Vagina (tissue), 2 donors: ENCODE results near the gene BUB3. TPM values are rescaled to one million over a fixed set of nuclear protein-coding genes. Genes with fewer than 3 reads are reported as not detected.
"Not testable (repeated sequence)": the region's sequence is repeated elsewhere in the genome, so short reads cannot be mapped to it uniquely, and the experiment has no call there.

Experiments used
- DNase-seq, 2 donors: peaks; one replicate each; pipeline ENCODE4 v3.0.0-alpha.2; 2017; ENCODE audit errors: extremely low spot score in 2 of 2
- H3K27ac ChIP-seq: fragments of 200-600 bp; sonication (generic); one replicate; pipeline ENCODE4 v1.5.1; 2019
- H3K27me3 ChIP-seq: fragments of 200-600 bp; sonication (generic); one replicate; pipeline ENCODE4 v1.5.1; 2019
- H3K36me3 ChIP-seq, 2 donors: fragments of 200-600 bp; sonication (generic); one replicate each; pipeline ENCODE4 v1.5.1; 2017 to 2019
- H3K4me1 ChIP-seq: fragments of 200-600 bp; sonication (generic); one replicate; pipeline ENCODE4 v1.5.1; 2019
- H3K4me3 ChIP-seq, 2 donors: fragments of 200-600 bp; sonication (generic); 1 replicate in 1 of 2; 2 replicates in 1 of 2; pipeline ENCODE4 v1.5.1; 2016 to 2019
- H3K9me3 ChIP-seq: fragments of 200-600 bp; sonication (generic); one replicate; pipeline ENCODE4 v1.5.1; 2019
- CTCF ChIP-seq, 3 experiments: fragments of 450-650 bp in 2 of 3; fragments of 200-600 bp in 1 of 3; sonication (generic) in 1 of 3; IDR thresholded peaks; one replicate each; pipeline ENCODE4 v1.5.1; 2017 to 2019; ENCODE audit warnings: antibody characterized with exemption in 3 of 3, mild to moderate bottlenecking in 2 of 3, moderate library complexity in 2 of 3
- POLR2A ChIP-seq, 2 donors: fragments of 450-650 bp; IDR thresholded peaks; one replicate each; pipeline ENCODE4 v1.6.1; 2017; ENCODE audit warnings: antibody characterized with exemption in 2 of 2, mild to moderate bottlenecking in 2 of 2, moderate library complexity in 2 of 2
- POLR2AphosphoS5 ChIP-seq, 2 donors: sonication (generic); formaldehyde crosslinking; IDR thresholded peaks; one replicate each; pipeline ENCODE4 v1.9.0; 2017; ENCODE audit warnings: antibody characterized with exemption in 2 of 2, mild to moderate bottlenecking in 2 of 2, low read depth in 1 of 2; ENCODE audit not compliant: insufficient read depth in 1 of 2
- intact Hi-C: fragments of 100-400 bp; cut with DNase I; formaldehyde crosslinking; loops from one replicate; pipeline ENCODE4 v1.15.1; 2023
- total RNA-seq: library from RNA; depleted of rRNA; stranded (reverse); fragments of >200 nt; gene quantifications from one replicate; pipeline ENCODE4 v1.2.3, GENCODE V29; 2016

BUB3 gene
- total RNA-seq, 1 donor from 2014 or later = 128 TPM

DNA sequence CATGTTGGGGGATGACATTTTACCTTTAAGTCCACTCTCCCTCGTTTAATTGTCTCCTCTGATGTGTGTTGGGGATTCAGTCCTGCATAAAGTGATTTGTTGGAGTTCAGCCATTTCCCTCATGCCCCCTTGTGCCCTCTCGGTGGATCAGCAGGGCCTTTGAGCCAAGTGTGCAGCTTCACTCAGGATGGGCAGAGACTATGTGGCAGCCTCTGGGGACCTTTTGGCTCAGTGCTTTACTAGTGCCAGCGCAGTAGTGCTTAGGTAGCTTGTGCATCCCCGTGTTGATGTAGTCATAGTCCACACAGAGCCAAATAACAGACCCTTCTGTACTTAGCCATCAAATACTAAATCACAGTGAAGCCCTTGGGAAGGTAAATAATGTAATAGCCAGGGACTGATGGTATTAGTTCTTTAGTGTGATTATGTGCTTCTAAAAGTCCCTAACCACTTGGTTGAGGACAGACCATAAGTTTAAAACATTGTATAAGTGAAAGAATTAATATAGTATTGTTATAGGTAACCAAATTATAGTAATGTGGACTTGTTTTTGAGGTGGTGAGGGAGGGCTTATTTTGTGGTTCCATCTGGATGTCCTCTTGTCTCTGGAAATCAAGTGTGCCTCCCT lies 11.4 kb downstream of the BUB3 start:
- no peaks in the 10 kb centered on the region for H3K4me1 ChIP-seq
- intact Hi-C loops = no loop called here
- H3K4me3 ChIP-seq = no peak overlapping the region
- peaks cover 0 to 59% of the 10 kb centered on the region in 2 donors for H3K36me3 ChIP-seq
- H3K9me3 ChIP-seq = no peaks in the 10 kb centered on the region
- TF ChIP-seq POLR2A (IDR thresholded peaks at IDR 0.05) (no peak), POLR2AphosphoS5 (IDR thresholded peaks at IDR 0.05; ENCODE audit: insufficient read depth in 1 of 2, low read depth in 1 of 2) (no peak)
- no peak for DNase-seq
- H3K27me3 ChIP-seq = no peaks in the 10 kb centered on the region
- H3K27ac ChIP-seq = no peak overlapping the region

GRCh38 chr10:123166618-123167017 lies 12.4 kb downstream of the BUB3 start:
- Histone ChIP-seq H3K9me3 (no peaks in the 10 kb centered on the region), H3K36me3 (peaks cover 0 to 49% of the 10 kb centered on the region in 2 donors), H3K4me1 (no peaks in the 10 kb centered on the region), H3K4me3 (no peak overlapping the region), H3K27me3 (no peaks in the 10 kb centered on the region), H3K27ac (no peak overlapping the region)
- TF ChIP-seq CTCF (IDR thresholded peaks at IDR 0.05) = no peak
- no peak for TF ChIP-seq POLR2A (IDR thresholded peaks at IDR 0.05)
- no peak for TF ChIP-seq POLR2AphosphoS5 (IDR thresholded peaks at IDR 0.05; ENCODE audit: insufficient read depth in 1 of 2, low read depth in 1 of 2)
- intact Hi-C loops = no loop called here
- DNase-seq = no peak

DNA sequence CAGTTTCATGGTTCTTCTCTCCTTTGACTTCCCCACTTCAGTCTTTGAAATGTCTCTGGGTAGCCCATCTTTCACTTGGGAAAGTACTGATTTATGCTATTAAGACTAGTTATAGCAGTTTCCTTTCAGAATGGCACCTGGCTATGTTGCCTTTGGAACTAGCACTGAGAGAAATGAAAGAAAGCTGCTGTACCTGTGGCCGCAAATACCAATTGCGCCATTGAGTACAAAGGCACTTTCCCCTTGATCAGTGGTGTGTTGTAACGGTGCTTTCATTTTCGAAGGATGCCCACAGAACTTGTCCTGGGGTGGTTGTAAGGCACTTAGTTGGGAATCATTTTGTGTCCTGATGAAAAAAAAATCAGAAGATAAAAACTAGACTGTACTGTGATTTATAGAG lies 16.8 kb downstream of the BUB3 start:
- Histone ChIP-seq H3K9me3 (no peaks in the 10 kb centered on the region), H3K4me1 (no peaks in the 10 kb centered on the region), H3K4me3 (no peak overlapping the region), H3K27ac (no peak overlapping the region), H3K36me3 (peaks cover 0 to 16% of the 10 kb centered on the region in 2 donors), H3K27me3 (no peaks in the 10 kb centered on the region)
- DNase-seq = no peak
- TF ChIP-seq POLR2A (IDR thresholded peaks at IDR 0.05) = no peak
- TF ChIP-seq POLR2AphosphoS5 (IDR thresholded peaks at IDR 0.05; ENCODE audit: insufficient read depth in 1 of 2, low read depth in 1 of 2) = no peak
- TF ChIP-seq CTCF (IDR thresholded peaks at IDR 0.05) = no peak
- intact Hi-C loops = no loop called here

- H3K9me3 ChIP-seq, H3K27me3 ChIP-seq, H3K27ac ChIP-seq, intact Hi-C loops, H3K4me3 ChIP-seq, H3K4me1 ChIP-seq, DNase-seq: not testable (repeated sequence)
- peaks cover 0 to 16% of the 10 kb centered on the region in 2 donors for H3K36me3 ChIP-seq
Measured at GRCh38 chr10:123171616-123172015, 17.4 kb downstream of the BUB3 start.

- H3K4me3 ChIP-seq = no peak overlapping the region
- H3K27me3 ChIP-seq = no peaks in the 10 kb centered on the region
- H3K9me3 ChIP-seq = no peaks in the 10 kb centered on the region
- intact Hi-C loops = no loop called here
- no peaks in the 10 kb centered on the region for H3K36me3 ChIP-seq
- H3K27ac ChIP-seq = no peak overlapping the region
- DNase-seq = no peak
- no peak for TF ChIP-seq CTCF (IDR thresholded peaks at IDR 0.05)
- no peak for TF ChIP-seq POLR2A (IDR thresholded peaks at IDR 0.05)
- TF ChIP-seq POLR2AphosphoS5 (IDR thresholded peaks at IDR 0.05; ENCODE audit: insufficient read depth in 1 of 2, low read depth in 1 of 2) = no peak
- no peaks in the 10 kb centered on the region for H3K4me1 ChIP-seq
Measured at GRCh38 chr10:123175389-123176387, 21.5 kb downstream of the BUB3 start.

DNA sequence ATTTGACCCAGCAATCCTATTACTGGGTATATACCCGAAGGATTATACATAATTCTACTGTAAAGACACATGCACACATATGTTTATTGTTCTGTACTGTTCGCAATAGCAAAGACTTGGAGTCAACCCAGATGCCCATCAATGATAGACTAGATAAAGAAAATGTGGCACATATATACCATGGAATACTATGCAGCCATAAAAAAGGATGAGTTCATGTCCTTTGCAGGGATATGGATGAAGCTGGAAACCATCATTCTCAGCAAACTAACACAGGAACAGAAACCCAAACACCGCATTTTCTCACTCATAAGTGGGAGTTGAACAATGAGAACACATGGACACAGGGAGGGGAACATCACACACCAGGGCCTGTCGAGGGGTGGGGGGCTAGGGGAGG lies 24.2 kb downstream of the BUB3 start:
- H3K4me3 ChIP-seq, H3K27ac ChIP-seq, H3K9me3 ChIP-seq, H3K36me3 ChIP-seq, DNase-seq, intact Hi-C loops, H3K4me1 ChIP-seq, H3K27me3 ChIP-seq: not testable (repeated sequence)
